Transverse colon (tissue), 4 donors: ENCODE results near the gene TMEM151A. TPM values are rescaled to one million over a fixed set of nuclear protein-coding genes. Genes with fewer than 3 reads are reported as not detected.
"Not testable (repeated sequence)": the region's sequence is repeated elsewhere in the genome, so short reads cannot be mapped to it uniquely, and the experiment has no call there.

Experiments used
- DNase-seq: peaks from one replicate; pipeline ENCODE4 v3.0.0-alpha.2; 2019
- H3K27ac ChIP-seq, 4 donors: fragments of 200-600 bp; sonication (generic); 2 replicates each; pipeline ENCODE4 v1.5.1; 2016 to 2018; ENCODE audit warnings: inconsistent platforms in 4 of 4
- H3K27me3 ChIP-seq: fragments of 200-600 bp; sonication (generic); 2 replicates; pipeline ENCODE4 v1.5.1; 2017; ENCODE audit warnings: inconsistent platforms
- H3K36me3 ChIP-seq, 4 donors: fragments of 200-600 bp; sonication (generic); 2 replicates each; pipeline ENCODE4 v1.5.1; 2017 to 2019; ENCODE audit warnings: inconsistent platforms in 4 of 4
- H3K4me1 ChIP-seq, 4 donors: fragments of 200-600 bp; sonication (generic); 2 replicates each; pipeline ENCODE4 v1.5.1; 2017 to 2020; ENCODE audit warnings: inconsistent platforms in 4 of 4
- H3K4me3 ChIP-seq, 4 donors: fragments of 200-600 bp; sonication (generic); 1 replicate in 1 of 4; 2 replicates in 3 of 4; pipeline versions ENCODE4 v1.5.1 to v1.6.1; 2017 to 2019; ENCODE audit warnings: inconsistent platforms in 4 of 4
- H3K9me3 ChIP-seq, 2 donors: fragments of 200-600 bp; sonication (generic); 2 replicates each; pipeline ENCODE4 v1.5.1; 2017 to 2019; ENCODE audit warnings: inconsistent platforms in 2 of 2
- EP300 ChIP-seq: sonication (generic); formaldehyde crosslinking; IDR thresholded peaks from one replicate; pipeline ENCODE4 v1.6.1; 2017; ENCODE audit warnings: antibody characterized with exemption, low read depth
- POLR2A ChIP-seq: fragments of 450-650 bp; IDR thresholded peaks from one replicate; pipeline ENCODE4 v1.6.1; 2016; ENCODE audit warnings: antibody characterized with exemption, mild to moderate bottlenecking, moderate library complexity
- POLR2AphosphoS5 ChIP-seq, 3 donors: sonication (generic); formaldehyde crosslinking; IDR thresholded peaks; one replicate each; pipeline ENCODE4 v1.6.1; 2016; ENCODE audit warnings: antibody characterized with exemption in 3 of 3
- WGBS, 2 donors: methylation state at CpG; one replicate each; pipeline ENCODE4 v1.1.5; 2018; ENCODE audit warnings: low coverage in 1 of 2; 5-methylcytosine and 5-hydroxymethylcytosine counted together
- in situ Hi-C, 4 donors: fragments of 200-750 bp; cut with MboI; loops; one replicate each; pipeline versions ENCODE4 v1.15.0 to v1.15.1; 2017; ENCODE audit warnings: low sequenced_read_pairs in 3 of 4, low pct_ligation_motif_present in 1 of 4, low pct_unique_long_range_greater_than_20kb in 1 of 4
- intact Hi-C: fragments of 100-400 bp; cut with DNase I; formaldehyde crosslinking; loops from one replicate; pipeline ENCODE4 v1.15.1; 2023; ENCODE audit warnings: low total_unique reads
- total RNA-seq, 4 donors: library from RNA; depleted of rRNA; stranded (reverse); fragments of >200 nt; gene quantifications; one replicate each; pipeline ENCODE4 v1.1.0, GENCODE V29; 2016
- TF ChIP-seq, protein P1 (sequence below), 5 experiments: fragments of 200-600 bp in 3 of 5; fragments of 450-650 bp in 2 of 5; sonication (generic) in 3 of 5; IDR thresholded peaks; 1 replicate in 2 of 5; 2 replicates in 3 of 5; pipeline ENCODE4 v1.5.1; 2016 to 2017; ENCODE audit warnings: antibody characterized with exemption in 5 of 5, inconsistent platforms in 3 of 5, mild to moderate bottlenecking in 2 of 5, moderate library complexity in 1 of 5

The TMEM151A gene
- total RNA-seq, 4 donors from 2014 or later = 0.55 to 0.75 TPM; not detected in 2

- Histone ChIP-seq H3K27me3 (no peaks in the 10 kb centered on the region), H3K4me3 (no peak overlapping the region), H3K4me1 (peaks cover 13 to 25% (median 15%) of the 10 kb centered on the region in 4 donors), H3K27ac (no peak overlapping the region), H3K9me3 (no peaks in the 10 kb centered on the region), H3K36me3 (peaks cover 0 to 40% (median 21%) of the 10 kb centered on the region in 4 donors)
- TF ChIP-seq EP300 (no peak), POLR2A (no peak)
- TF ChIP-seq, protein P1, sequence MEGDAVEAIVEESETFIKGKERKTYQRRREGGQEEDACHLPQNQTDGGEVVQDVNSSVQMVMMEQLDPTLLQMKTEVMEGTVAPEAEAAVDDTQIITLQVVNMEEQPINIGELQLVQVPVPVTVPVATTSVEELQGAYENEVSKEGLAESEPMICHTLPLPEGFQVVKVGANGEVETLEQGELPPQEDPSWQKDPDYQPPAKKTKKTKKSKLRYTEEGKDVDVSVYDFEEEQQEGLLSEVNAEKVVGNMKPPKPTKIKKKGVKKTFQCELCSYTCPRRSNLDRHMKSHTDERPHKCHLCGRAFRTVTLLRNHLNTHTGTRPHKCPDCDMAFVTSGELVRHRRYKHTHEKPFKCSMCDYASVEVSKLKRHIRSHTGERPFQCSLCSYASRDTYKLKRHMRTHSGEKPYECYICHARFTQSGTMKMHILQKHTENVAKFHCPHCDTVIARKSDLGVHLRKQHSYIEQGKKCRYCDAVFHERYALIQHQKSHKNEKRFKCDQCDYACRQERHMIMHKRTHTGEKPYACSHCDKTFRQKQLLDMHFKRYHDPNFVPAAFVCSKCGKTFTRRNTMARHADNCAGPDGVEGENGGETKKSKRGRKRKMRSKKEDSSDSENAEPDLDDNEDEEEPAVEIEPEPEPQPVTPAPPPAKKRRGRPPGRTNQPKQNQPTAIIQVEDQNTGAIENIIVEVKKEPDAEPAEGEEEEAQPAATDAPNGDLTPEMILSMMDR (IDR thresholded peaks at IDR 0.05) = no peak
- WGBS, 2 donors = 92% methylated on average over 2 of the region's 2 CpGs; no CpG with 5 or more reads in 1 of the 2 donors
- intact Hi-C loops (no loop called here), in situ Hi-C loops (no loop called here)
- DNase-seq = no peak
Measured at GRCh38 chr11:66272596-66272995, 19.1 kb upstream of the TMEM151A start.

GRCh38 chr11:66274219-66274618, 17.5 kb upstream of the TMEM151A start:
- in situ Hi-C loops = no loop called here
- TF ChIP-seq EP300 (no peak), POLR2AphosphoS5 (IDR thresholded peaks at IDR 0.05) (no peak), POLR2A (no peak)
- TF ChIP-seq, protein P1 (IDR thresholded peaks at IDR 0.05) = no peak

GRCh38 chr11:66275396-66275795, 16.3 kb upstream of the TMEM151A start:
- Histone ChIP-seq H3K9me3 (no peaks in the 10 kb centered on the region), H3K27me3 (no peaks in the 10 kb centered on the region), H3K36me3 (peaks cover 0 to 40% (median 21%) of the 10 kb centered on the region in 4 donors), H3K4me1 (peaks cover 6 to 16% (median 14%) of the 10 kb centered on the region in 4 donors), H3K4me3 (no peak overlapping the region), H3K27ac (no peak overlapping the region)
- no peak for DNase-seq
- no peak for TF ChIP-seq EP300
- TF ChIP-seq POLR2A = no peak
- TF ChIP-seq, protein P1 (IDR thresholded peaks at IDR 0.05) = no peak
- TF ChIP-seq POLR2AphosphoS5 (IDR thresholded peaks at IDR 0.05) = no peak
- intact Hi-C loops (no loop called here), in situ Hi-C loops (no loop called here)
- WGBS, 2 donors = 93% methylated on average over 8 of the region's 8 CpGs; no CpG with 5 or more reads in 1 of the 2 donors

More at GRCh38 chr11:66274219-66274618, 17.5 kb upstream of the TMEM151A start:
- Histone ChIP-seq H3K4me1 (peaks cover 13 to 28% (median 21%) of the 10 kb centered on the region in 4 donors), H3K27me3 (no peaks in the 10 kb centered on the region), H3K36me3 (peaks cover 0 to 40% (median 21%) of the 10 kb centered on the region in 4 donors), H3K4me3 (no peak overlapping the region), H3K9me3 (no peaks in the 10 kb centered on the region), H3K27ac (no peak overlapping the region)
- 58% methylated on average over 1 of the region's 1 CpG; no CpG with 5 or more reads in 1 of the 2 donors for WGBS, 2 donors
- DNase-seq = no peak
- intact Hi-C loops = no loop called here

GRCh38 chr11:66275984-66276612, 15.6 kb upstream of the TMEM151A start:
- H3K27me3 ChIP-seq = no peaks in the 10 kb centered on the region
- no peak overlapping the region for H3K27ac ChIP-seq
- intact Hi-C loops = no loop called here
- H3K4me3 ChIP-seq = no peak overlapping the region
- no peak for DNase-seq
- no peaks in the 10 kb centered on the region for H3K9me3 ChIP-seq
- H3K36me3 ChIP-seq = peaks cover 0 to 40% (median 21%) of the 10 kb centered on the region in 4 donors
- peaks cover 0 to 14% (median 11%) of the 10 kb centered on the region in 4 donors for H3K4me1 ChIP-seq
- no peak for TF ChIP-seq POLR2AphosphoS5 (IDR thresholded peaks at IDR 0.05)
- TF ChIP-seq POLR2A = no peak
- no peak for TF ChIP-seq EP300
- TF ChIP-seq, protein P1 (IDR thresholded peaks at IDR 0.05) = no peak
- WGBS, 2 donors = 89 to 90% methylated on average over 2 to 14 of the region's 14 CpGs
- in situ Hi-C loops = no loop called here

DNA sequence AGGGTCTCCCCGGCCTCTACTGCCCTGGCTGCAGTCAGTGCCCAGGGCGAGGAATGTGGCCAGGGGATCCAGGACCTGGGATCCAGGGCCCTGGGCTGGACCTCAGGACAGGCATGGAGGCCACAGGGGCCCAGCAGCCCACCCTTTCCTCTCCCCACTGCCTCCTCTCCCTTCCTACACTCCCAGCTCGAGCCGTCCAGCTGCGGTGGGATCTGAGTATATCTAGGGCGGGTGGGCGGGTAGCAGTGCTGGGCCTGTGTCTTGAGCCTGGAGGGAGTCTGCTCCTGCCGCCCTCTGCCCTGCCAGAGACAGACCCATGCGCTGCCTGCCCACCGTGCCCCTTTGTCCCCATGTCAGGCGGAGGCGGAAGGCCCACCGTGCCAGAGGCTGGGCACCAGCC, 15.1 kb upstream of the TMEM151A start:
- H3K27me3 ChIP-seq, H3K9me3 ChIP-seq, intact Hi-C loops, DNase-seq, in situ Hi-C loops, H3K27ac ChIP-seq, H3K4me3 ChIP-seq: not testable (repeated sequence)
- 87% methylated on average over 11 of the region's 13 CpGs; no CpG with 5 or more reads in 1 of the 2 donors for WGBS, 2 donors
- Histone ChIP-seq H3K36me3 (peaks cover 0 to 40% (median 20%) of the 10 kb centered on the region in 4 donors), H3K4me1 (peaks cover 0 to 14% (median 11%) of the 10 kb centered on the region in 4 donors)

- DNase-seq, intact Hi-C loops, H3K9me3 ChIP-seq, H3K4me3 ChIP-seq, in situ Hi-C loops, H3K27me3 ChIP-seq: not testable (repeated sequence)
- peaks cover under 1 to 14% (median 12%) of the 10 kb centered on the region in 4 donors for H3K4me1 ChIP-seq
- peaks cover 0 to 36% (median 18%) of the 10 kb centered on the region in 4 donors for H3K36me3 ChIP-seq
- peak overlapping the region in 1 of 4 donors; percentile 49 for H3K27ac ChIP-seq
- 74 to 75% methylated on average over 1 to 4 of the region's 4 CpGs for WGBS, 2 donors
Measured at GRCh38 chr11:66277064-66277463, 14.6 kb upstream of the TMEM151A start.
